CD14-positive monocyte (primary cell): ENCODE results near the gene SCUBE3. TPM values are rescaled to one million over a fixed set of nuclear protein-coding genes. Genes with fewer than 3 reads are reported as not detected.

Experiments used
- DNase-seq, 3 donors: peaks; one replicate each; pipeline ENCODE4 v3.0.0-alpha.2; 2011 to 2022
- H2AFZ ChIP-seq: 2 replicates; pipeline ENCODE4 v1.6.0; 2012; ENCODE audit warnings: mild to moderate bottlenecking, low read depth, low read length, inconsistent platforms; ENCODE audit not compliant: insufficient read depth, poor library complexity, severe bottlenecking
- H3K27ac ChIP-seq, 2 donors: 1 replicate in 1 of 2; 2 replicates in 1 of 2; pipeline ENCODE4 v1.5.1; 2012 to 2013; ENCODE audit warnings: low read length in 2 of 2, control low read depth in 1 of 2, inconsistent platforms in 1 of 2, low read depth in 1 of 2, mild to moderate bottlenecking in 1 of 2
- H3K27me3 ChIP-seq, 2 donors: one replicate each; pipeline versions ENCODE4 v1.6.0 to v1.6.1; 2011 to 2013; ENCODE audit warnings: low read length in 2 of 2; ENCODE audit not compliant: control insufficient read depth in 2 of 2, insufficient read depth in 2 of 2
- H3K36me3 ChIP-seq, 2 donors: replicated peaks in 1 of 2; 1 replicate in 1 of 2; 2 replicates in 1 of 2; pipeline versions ENCODE4 v1.5.1 to v1.6.1; 2012 to 2013; ENCODE audit warnings: low read length in 2 of 2, control low read depth in 1 of 2, inconsistent platforms in 1 of 2, mild to moderate bottlenecking in 1 of 2; ENCODE audit not compliant: insufficient read depth in 2 of 2, control insufficient read depth in 1 of 2
- H3K4me1 ChIP-seq, 2 donors: 1 replicate in 1 of 2; 2 replicates in 1 of 2; pipeline versions ENCODE4 v1.5.1 to v1.6.1; 2012 to 2013; ENCODE audit warnings: low read length in 2 of 2, control low read depth in 1 of 2, inconsistent platforms in 1 of 2, mild to moderate bottlenecking in 1 of 2, moderate library complexity in 1 of 2; ENCODE audit not compliant: insufficient read depth in 2 of 2, control insufficient read depth in 1 of 2
- H3K4me2 ChIP-seq: replicated peaks from 2 replicates; pipeline ENCODE3; 2012; ENCODE audit warnings: low read length, moderate library complexity, mild to moderate bottlenecking; ENCODE audit not compliant: poor library complexity, severe bottlenecking; ENCODE audit errors: extremely low read depth
- H3K4me3 ChIP-seq, 3 experiments: fragments of 200-600 bp in 1 of 3; sonication (generic) in 1 of 3; replicated peaks in 1 of 3; 1 replicate in 2 of 3; 2 replicates in 1 of 3; pipeline ENCODE4 v1.5.1; 2011 to 2013; ENCODE audit warnings: low read length in 3 of 3, mild to moderate bottlenecking in 3 of 3, control low read depth in 2 of 3, low read depth in 2 of 3, inconsistent platforms in 1 of 3, moderate library complexity in 1 of 3
- H3K79me2 ChIP-seq: 2 replicates; pipeline ENCODE4 v1.6.0; 2012; ENCODE audit warnings: mild to moderate bottlenecking, control low read depth, inconsistent platforms, low read length, moderate library complexity; ENCODE audit not compliant: insufficient read depth
- H3K9ac ChIP-seq: 2 replicates; pipeline ENCODE4 v1.6.0; 2017; ENCODE audit warnings: low read length, mild to moderate bottlenecking; ENCODE audit not compliant: insufficient read depth, poor library complexity, severe bottlenecking
- H3K9me3 ChIP-seq, 2 donors: replicated peaks in 1 of 2; 1 replicate in 1 of 2; 2 replicates in 1 of 2; pipeline versions ENCODE4 v1.5.1 to v1.6.1; 2012 to 2013; ENCODE audit warnings: low read length in 2 of 2, control low read depth in 1 of 2; ENCODE audit not compliant: control insufficient read depth in 1 of 2, insufficient read depth in 1 of 2
- H4K20me1 ChIP-seq: 2 replicates; pipeline ENCODE4 v1.6.0; 2012; ENCODE audit warnings: mild to moderate bottlenecking, low read length, control low read depth, moderate library complexity; ENCODE audit not compliant: insufficient read depth
- H3K27ac Mint-ChIP-seq, 7 donors: one replicate each; pipeline ENCODE4 v1.8.0; 2020; ENCODE audit warnings: mild to moderate bottlenecking in 7 of 7, mixed read lengths in 7 of 7, moderate library complexity in 6 of 7, inconsistent platforms in 2 of 7
- H3K27me3 Mint-ChIP-seq, 3 donors: one replicate each; pipeline ENCODE4 v1.8.0; 2021 to 2022; ENCODE audit warnings: low read depth in 3 of 3, mild to moderate bottlenecking in 3 of 3, mixed read lengths in 3 of 3, moderate library complexity in 3 of 3, inconsistent platforms in 1 of 3
- H3K36me3 Mint-ChIP-seq, 2 donors: one replicate each; pipeline ENCODE4 v1.8.0; 2020; ENCODE audit warnings: mixed read lengths in 2 of 2, inconsistent platforms in 1 of 2, mild to moderate bottlenecking in 1 of 2
- H3K4me1 Mint-ChIP-seq: one replicate; pipeline ENCODE4 v1.8.0; 2020; ENCODE audit warnings: mild to moderate bottlenecking, mixed read lengths
- H3K4me3 Mint-ChIP-seq, 2 donors: one replicate each; pipeline ENCODE4 v1.8.0; 2020; ENCODE audit warnings: mild to moderate bottlenecking in 2 of 2, mixed read lengths in 2 of 2, moderate library complexity in 1 of 2
- H3K9me3 Mint-ChIP-seq, 7 donors: one replicate each; pipeline ENCODE4 v1.8.0; 2020 to 2022; ENCODE audit warnings: mixed read lengths in 7 of 7, mild to moderate bottlenecking in 6 of 7, moderate library complexity in 6 of 7, inconsistent platforms in 2 of 7
- CTCF ChIP-seq: fragments of 200-600 bp; IDR thresholded peaks from one replicate; pipeline ENCODE4 v1.8.0; 2022; ENCODE audit warnings: antibody characterized with exemption, mild to moderate bottlenecking
- WGBS: methylation state at CpG from one replicate; pipeline ENCODE4 v1.1.5; 2013; ENCODE audit warnings: missing lambda C conversion rate; ENCODE audit not compliant: insufficient coverage; 5-methylcytosine and 5-hydroxymethylcytosine counted together
- intact Hi-C, 2 donors: fragments of 100-400 bp; cut with micrococcal nuclease; formaldehyde crosslinking; loops; one replicate each; pipeline versions ENCODE4 v1.15.0 to v1.15.1; 2023
- polyA plus RNA-seq, 3 donors: library from polyadenylated mRNA; depleted of rRNA in 1 of 3; unstranded in 2 of 3; stranded (reverse) in 1 of 3; fragments of 300-500 nt in 2 of 3; fragments of >200 nt in 1 of 3; fragmentation: Illumina TruSeq in 2 of 3; gene quantifications; 1 replicate in 2 of 3; 2 replicates in 1 of 3; pipeline ENCODE4 v1.2.3, GENCODE V29; 2012 to 2021

SCUBE3 gene
- polyA plus RNA-seq, 3 donors, result not detected

DNA sequence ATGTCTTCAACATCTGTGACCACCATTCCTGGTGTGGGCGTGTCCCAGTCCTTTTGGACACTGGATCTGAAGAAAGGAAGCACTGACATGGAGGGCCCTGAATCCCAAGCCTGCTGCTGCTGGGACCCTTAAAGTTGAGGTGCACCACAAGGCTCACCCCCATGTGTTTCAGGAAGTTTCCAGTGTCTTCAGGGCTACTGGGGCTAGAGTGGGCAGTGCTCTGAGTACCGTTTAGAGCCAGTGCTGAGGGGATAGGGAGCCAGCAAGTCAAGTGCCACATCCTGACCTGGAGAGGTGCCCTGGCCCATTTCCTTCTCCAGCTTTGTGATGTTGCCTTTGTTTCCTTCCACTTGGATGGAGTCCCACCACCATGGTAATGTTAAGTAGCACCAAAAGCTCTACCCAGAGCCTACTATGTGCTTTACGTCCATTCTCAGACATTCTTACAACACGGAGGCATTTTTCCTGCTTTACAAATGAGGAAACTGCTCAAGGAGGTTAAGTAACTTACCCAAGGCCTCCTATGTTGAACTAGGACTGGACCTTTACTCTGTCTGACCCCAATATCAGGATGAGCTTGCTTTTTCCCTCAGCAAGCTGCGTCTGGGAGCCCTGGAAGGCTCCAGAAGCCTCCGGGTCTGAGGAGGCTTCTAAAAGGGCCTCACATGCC lies 83.3 kb downstream of the SCUBE3 start:
- H3K36me3 Mint-ChIP-seq, result peaks cover 40 to 61% of the 10 kb centered on the region in 2 donors

More for the DNA sequence above, 83.3 kb downstream of the SCUBE3 start:
- peaks cover 0 to 4% (median 0%) of the 10 kb centered on the region in 3 donors for H3K27me3 Mint-ChIP-seq
- no peaks in the 10 kb centered on the region for H4K20me1 ChIP-seq
- peak overlapping the region; percentile 80 to 94 for H3K27ac ChIP-seq
- peak overlapping the region; percentile 68 to 94 (median 88) for H3K4me3 ChIP-seq
- H3K27ac Mint-ChIP-seq, result peak overlapping the region; percentile 83 to 97 (median 92)
- H3K27me3 ChIP-seq, result no peaks in the 10 kb centered on the region
- peak overlapping the region; percentile 79 to 90 for H3K4me3 Mint-ChIP-seq
- H2AFZ ChIP-seq, result peak overlapping the region; percentile 74
- peaks cover 55 to 58% of the 10 kb centered on the region in 2 donors for H3K4me1 ChIP-seq
- DNase-seq, result peak in 2 of 3 donors; percentile 38
- 23% methylated on average over 5 of the region's 6 CpGs for WGBS
- intact Hi-C loops, result loop anchor here (1.0 to 10.0 kb wide), 4 partner anchors 150 to 438 kb away; partner anchors contain the start of genes RPL10A (in 2 of the 2) and ARMC12 (in 1 of the 2)
- peaks cover 52% of the 10 kb centered on the region for H3K4me1 Mint-ChIP-seq
- no peaks in the 10 kb centered on the region for H3K9me3 ChIP-seq
- peak overlapping the region; percentile 94 for H3K4me2 ChIP-seq
- H3K9me3 Mint-ChIP-seq, result no peaks in the 10 kb centered on the region
- peak overlapping the region; percentile 91 for H3K9ac ChIP-seq
- H3K36me3 ChIP-seq, result peaks cover 31 to 44% of the 10 kb centered on the region in 2 donors
- peaks cover 45% of the 10 kb centered on the region for H3K79me2 ChIP-seq
- no peak for TF ChIP-seq CTCF
